ENCODE measurements around the gene MEGF9.
A peak's percentile ranks its signal among the peaks of the same experiment; 100 is the strongest.

The MEGF9 gene

DNA sequence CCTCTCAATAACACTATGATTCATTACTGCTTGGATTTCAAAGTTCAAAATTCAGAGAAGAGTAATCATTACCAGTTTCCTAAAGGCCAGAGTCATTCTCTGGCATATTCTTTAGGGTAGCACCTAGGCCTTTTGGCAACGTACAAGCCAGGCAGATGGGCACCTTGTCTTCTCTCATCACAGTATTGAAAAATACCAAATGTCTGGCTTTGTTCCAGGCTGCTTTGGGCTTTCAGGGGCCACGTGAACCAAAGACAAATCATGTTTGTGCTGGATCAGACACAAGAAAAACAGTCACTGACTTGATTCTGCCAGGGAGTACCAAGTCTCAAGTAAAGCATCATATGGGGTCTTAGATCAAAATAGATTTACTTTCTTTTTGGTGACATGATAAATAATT lies 15.5 kb downstream of the MEGF9 start:
- Histone ChIP-seq H3K4me3 (replicated peaks; ENCODE audit: insufficient read depth, low read length) (no peak overlapping the region), H3K27me3 (ENCODE audit: insufficient read depth, poor library complexity, severe bottlenecking) (no peaks in the 10 kb centered on the region), H3K27ac (replicated peaks) (no peak overlapping the region)
- DNase-seq (ENCODE audit: low read depth in 1 of 2, low spot score in 1 of 2): no peak
- no peak for TF ChIP-seq POLR2AphosphoS5 (IDR thresholded peaks at IDR 0.05; ENCODE audit: low read depth)
- no peak for TF ChIP-seq SPI1 (IDR thresholded peaks at IDR 0.05; ENCODE audit: borderline replicate concordance, low read depth)

DNA sequence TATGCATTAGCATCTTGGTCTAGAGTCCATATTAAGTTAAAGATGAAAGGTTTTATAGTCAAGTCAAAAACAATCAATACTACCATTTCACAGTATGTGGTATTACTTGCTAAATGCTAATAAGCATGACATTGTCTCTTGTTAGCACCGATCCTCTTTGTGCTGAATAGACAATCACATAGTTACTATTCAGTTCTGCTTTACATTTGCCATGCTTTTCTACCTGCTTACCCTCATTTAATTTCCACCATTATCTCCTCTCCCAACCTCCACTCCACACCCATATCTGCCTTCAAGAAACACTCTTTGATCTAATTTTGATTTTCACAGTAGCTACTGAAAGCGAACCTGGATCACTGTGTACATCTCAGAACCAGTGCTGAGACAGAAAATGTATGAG lies 16.8 kb downstream of the MEGF9 start:
- DNase-seq (ENCODE audit: low read depth in 1 of 2, low spot score in 1 of 2): no peak
- TF ChIP-seq POLR2AphosphoS5 (IDR thresholded peaks at IDR 0.05; ENCODE audit: low read depth) (no peak), GABPA (IDR thresholded peaks at IDR 0.05; ENCODE audit: low read depth) (no peak), SPI1 (IDR thresholded peaks at IDR 0.05; ENCODE audit: borderline replicate concordance, low read depth) (no peak)
- TF ChIP-seq, protein P1, sequence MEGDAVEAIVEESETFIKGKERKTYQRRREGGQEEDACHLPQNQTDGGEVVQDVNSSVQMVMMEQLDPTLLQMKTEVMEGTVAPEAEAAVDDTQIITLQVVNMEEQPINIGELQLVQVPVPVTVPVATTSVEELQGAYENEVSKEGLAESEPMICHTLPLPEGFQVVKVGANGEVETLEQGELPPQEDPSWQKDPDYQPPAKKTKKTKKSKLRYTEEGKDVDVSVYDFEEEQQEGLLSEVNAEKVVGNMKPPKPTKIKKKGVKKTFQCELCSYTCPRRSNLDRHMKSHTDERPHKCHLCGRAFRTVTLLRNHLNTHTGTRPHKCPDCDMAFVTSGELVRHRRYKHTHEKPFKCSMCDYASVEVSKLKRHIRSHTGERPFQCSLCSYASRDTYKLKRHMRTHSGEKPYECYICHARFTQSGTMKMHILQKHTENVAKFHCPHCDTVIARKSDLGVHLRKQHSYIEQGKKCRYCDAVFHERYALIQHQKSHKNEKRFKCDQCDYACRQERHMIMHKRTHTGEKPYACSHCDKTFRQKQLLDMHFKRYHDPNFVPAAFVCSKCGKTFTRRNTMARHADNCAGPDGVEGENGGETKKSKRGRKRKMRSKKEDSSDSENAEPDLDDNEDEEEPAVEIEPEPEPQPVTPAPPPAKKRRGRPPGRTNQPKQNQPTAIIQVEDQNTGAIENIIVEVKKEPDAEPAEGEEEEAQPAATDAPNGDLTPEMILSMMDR (IDR thresholded peaks at IDR 0.05; ENCODE audit: insufficient read depth, low read length): no peak
- TF ChIP-seq, protein P2, sequence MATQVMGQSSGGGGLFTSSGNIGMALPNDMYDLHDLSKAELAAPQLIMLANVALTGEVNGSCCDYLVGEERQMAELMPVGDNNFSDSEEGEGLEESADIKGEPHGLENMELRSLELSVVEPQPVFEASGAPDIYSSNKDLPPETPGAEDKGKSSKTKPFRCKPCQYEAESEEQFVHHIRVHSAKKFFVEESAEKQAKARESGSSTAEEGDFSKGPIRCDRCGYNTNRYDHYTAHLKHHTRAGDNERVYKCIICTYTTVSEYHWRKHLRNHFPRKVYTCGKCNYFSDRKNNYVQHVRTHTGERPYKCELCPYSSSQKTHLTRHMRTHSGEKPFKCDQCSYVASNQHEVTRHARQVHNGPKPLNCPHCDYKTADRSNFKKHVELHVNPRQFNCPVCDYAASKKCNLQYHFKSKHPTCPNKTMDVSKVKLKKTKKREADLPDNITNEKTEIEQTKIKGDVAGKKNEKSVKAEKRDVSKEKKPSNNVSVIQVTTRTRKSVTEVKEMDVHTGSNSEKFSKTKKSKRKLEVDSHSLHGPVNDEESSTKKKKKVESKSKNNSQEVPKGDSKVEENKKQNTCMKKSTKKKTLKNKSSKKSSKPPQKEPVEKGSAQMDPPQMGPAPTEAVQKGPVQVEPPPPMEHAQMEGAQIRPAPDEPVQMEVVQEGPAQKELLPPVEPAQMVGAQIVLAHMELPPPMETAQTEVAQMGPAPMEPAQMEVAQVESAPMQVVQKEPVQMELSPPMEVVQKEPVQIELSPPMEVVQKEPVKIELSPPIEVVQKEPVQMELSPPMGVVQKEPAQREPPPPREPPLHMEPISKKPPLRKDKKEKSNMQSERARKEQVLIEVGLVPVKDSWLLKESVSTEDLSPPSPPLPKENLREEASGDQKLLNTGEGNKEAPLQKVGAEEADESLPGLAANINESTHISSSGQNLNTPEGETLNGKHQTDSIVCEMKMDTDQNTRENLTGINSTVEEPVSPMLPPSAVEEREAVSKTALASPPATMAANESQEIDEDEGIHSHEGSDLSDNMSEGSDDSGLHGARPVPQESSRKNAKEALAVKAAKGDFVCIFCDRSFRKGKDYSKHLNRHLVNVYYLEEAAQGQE (IDR thresholded peaks at IDR 0.05; ENCODE audit: insufficient replicate concordance, low read depth): no peak
- Histone ChIP-seq H3K4me3 (replicated peaks; ENCODE audit: insufficient read depth, low read length) (no peak overlapping the region), H3K27me3 (ENCODE audit: insufficient read depth, poor library complexity, severe bottlenecking) (no peaks in the 10 kb centered on the region), H3K27ac (replicated peaks) (no peak overlapping the region)

DNA sequence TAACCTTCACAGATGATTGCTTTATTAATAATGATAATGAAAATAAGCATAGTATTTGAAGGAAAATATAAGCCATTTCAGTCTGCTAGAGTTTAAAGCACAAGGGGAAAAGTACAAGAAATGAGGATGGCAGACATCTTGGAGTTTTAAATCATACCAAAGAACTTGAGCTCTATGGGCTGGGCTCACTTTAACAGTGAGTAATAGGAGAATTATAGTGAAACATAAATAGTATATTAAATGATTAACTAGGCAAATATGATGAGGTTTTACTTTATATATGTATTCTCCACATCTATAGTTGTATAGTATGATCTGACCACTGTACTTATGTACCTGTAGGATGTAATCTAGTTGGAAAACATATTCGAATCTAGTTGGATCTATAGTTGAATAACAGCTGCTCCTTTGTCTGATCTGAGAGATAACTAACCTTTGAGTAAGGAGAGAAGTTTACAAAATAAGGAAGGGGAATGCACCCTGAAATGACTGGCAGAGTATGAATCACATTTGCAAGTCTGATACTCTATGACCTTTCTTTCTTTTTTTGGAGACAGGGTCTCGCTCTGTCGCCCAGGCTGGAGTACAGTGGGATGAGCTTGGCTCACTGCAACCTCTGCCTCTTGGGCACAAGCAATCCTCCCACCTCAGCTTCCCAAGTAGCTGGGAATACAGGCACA lies 17.6 kb downstream of the MEGF9 start:
- no peak for TF ChIP-seq POLR2AphosphoS5 (IDR thresholded peaks at IDR 0.05; ENCODE audit: low read depth)
- no peak for TF ChIP-seq SPI1 (IDR thresholded peaks at IDR 0.05; ENCODE audit: borderline replicate concordance, low read depth)
- TF ChIP-seq GABPA (IDR thresholded peaks at IDR 0.05; ENCODE audit: low read depth): no peak
- TF ChIP-seq, protein P2 (IDR thresholded peaks at IDR 0.05; ENCODE audit: insufficient replicate concordance, low read depth): no peak
- TF ChIP-seq, protein P1 (IDR thresholded peaks at IDR 0.05; ENCODE audit: insufficient read depth, low read length): no peak

DNA sequence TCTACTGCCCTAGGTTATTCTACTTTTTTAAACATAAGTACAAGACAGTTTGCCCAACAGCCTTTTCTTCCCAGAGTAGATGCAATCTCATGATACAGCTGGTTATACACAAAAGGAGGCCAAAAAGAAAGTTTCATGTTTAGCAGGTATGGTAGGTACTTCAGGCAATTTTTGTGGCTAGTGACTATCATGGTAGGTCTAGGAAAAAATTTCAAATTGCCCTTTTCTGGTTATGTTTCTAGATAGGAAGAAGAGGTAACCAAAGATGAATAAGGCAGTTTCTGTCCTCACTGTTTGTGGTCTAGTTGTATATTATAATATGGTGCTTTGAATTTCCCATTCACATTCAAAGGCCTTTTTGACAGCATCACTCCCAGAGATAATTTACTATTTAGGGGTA lies 19.7 kb downstream of the MEGF9 start:
- Histone ChIP-seq H3K27me3 (ENCODE audit: insufficient read depth, poor library complexity, severe bottlenecking) (no peaks in the 10 kb centered on the region), H3K4me3 (replicated peaks; ENCODE audit: insufficient read depth, low read length) (no peak overlapping the region), H3K27ac (replicated peaks) (peak overlapping the region; percentile 44)
- TF ChIP-seq, protein P2 (IDR thresholded peaks at IDR 0.05; ENCODE audit: insufficient replicate concordance, low read depth): no peak
- no peak for TF ChIP-seq SPI1 (IDR thresholded peaks at IDR 0.05; ENCODE audit: borderline replicate concordance, low read depth)
- TF ChIP-seq, protein P1 (IDR thresholded peaks at IDR 0.05; ENCODE audit: insufficient read depth, low read length): no peak
- TF ChIP-seq POLR2AphosphoS5 (IDR thresholded peaks at IDR 0.05; ENCODE audit: low read depth): no peak
- no peak for TF ChIP-seq GABPA (IDR thresholded peaks at IDR 0.05; ENCODE audit: low read depth)
- no peak for DNase-seq (ENCODE audit: low read depth in 1 of 2, low spot score in 1 of 2)

More for the DNA sequence above, 17.6 kb downstream of the MEGF9 start:
- no peak for DNase-seq (ENCODE audit: low read depth in 1 of 2, low spot score in 1 of 2)
- H3K27ac ChIP-seq (replicated peaks): no peak overlapping the region
- no peak overlapping the region for H3K4me3 ChIP-seq (replicated peaks; ENCODE audit: insufficient read depth, low read length)
- H3K27me3 ChIP-seq (ENCODE audit: insufficient read depth, poor library complexity, severe bottlenecking): no peaks in the 10 kb centered on the region

Measured in HL-60 (cell line).